GM12878 (cell line): ENCODE measurements around the gene UNC119. TPM values are rescaled to one million over a fixed set of nuclear protein-coding genes. Genes with fewer than 3 reads are reported as not detected.

Experiments used
- ATF3 ChIP-seq: IDR thresholded peaks from 2 replicates; pipeline ENCODE4 v1.6.1; 2011; ENCODE audit warnings: low read depth, mild to moderate bottlenecking, low read length, moderate library complexity, borderline replicate concordance; ENCODE audit errors: extremely low read depth
- BRCA1 ChIP-seq: IDR thresholded peaks from 2 replicates; pipeline ENCODE4 v1.6.1; 2011; ENCODE audit warnings: low read depth, low read length, improper control_type of control experiment
- CEBPB ChIP-seq, 2 experiments: fragments of 150-350 bp in 1 of 2; IDR thresholded peaks; 2 replicates each; pipeline ENCODE4 v1.6.1; 2012 to 2014; ENCODE audit warnings: low read depth in 2 of 2, low read length in 2 of 2, borderline replicate concordance in 1 of 2, inconsistent platforms in 1 of 2
- DPF2 ChIP-seq: fragments of 450-650 bp; IDR thresholded peaks from 2 replicates; pipeline ENCODE4 v1.6.1; 2017; ENCODE audit warnings: mild to moderate bottlenecking
- E2F4 ChIP-seq: IDR thresholded peaks from 2 replicates; pipeline ENCODE4 v1.6.1; 2012; ENCODE audit warnings: low read depth, low read length, improper control_type of control experiment
- EZH2 ChIP-seq: IDR thresholded peaks from 2 replicates; pipeline ENCODE4 v1.6.1; 2012; ENCODE audit warnings: low read depth, mild to moderate bottlenecking, control low read depth, inconsistent platforms, low read length, borderline replicate concordance; ENCODE audit not compliant: control insufficient read depth
- FOXK2 ChIP-seq: fragments of 450-650 bp; IDR thresholded peaks from 2 replicates; pipeline ENCODE4 v1.6.1; 2017; ENCODE audit warnings: mild to moderate bottlenecking, moderate library complexity
- HDAC6 ChIP-seq: fragments of 200-600 bp; sonication (generic); IDR thresholded peaks from one replicate; pipeline ENCODE4 v1.8.0; 2017; ENCODE audit warnings: antibody characterized with exemption; ENCODE audit not compliant: unreplicated experiment
- IRF5 ChIP-seq: fragments of 450-650 bp; IDR thresholded peaks from 2 replicates; pipeline ENCODE4 v1.6.1; 2017; ENCODE audit warnings: borderline replicate concordance
- MAX ChIP-seq: IDR thresholded peaks from 2 replicates; pipeline ENCODE4 v1.6.1; 2012; ENCODE audit warnings: low read depth, low read length, improper control_type of control experiment
- MEF2B ChIP-seq: fragments of 450-650 bp; IDR thresholded peaks from 2 replicates; pipeline ENCODE4 v1.6.1; 2018; ENCODE audit warnings: mild to moderate bottlenecking, moderate library complexity; ENCODE audit not compliant: partially characterized antibody, poor library complexity, severe bottlenecking
- PAX8 ChIP-seq: fragments of 450-650 bp; IDR thresholded peaks from 2 replicates; pipeline ENCODE4 v1.6.1; 2017; ENCODE audit warnings: mild to moderate bottlenecking, moderate library complexity
- RB1 ChIP-seq: fragments of 450-650 bp; formaldehyde crosslinking; IDR thresholded peaks from 2 replicates; pipeline ENCODE4 v1.6.1; 2017; ENCODE audit warnings: mild to moderate bottlenecking, borderline replicate concordance
- SKIL ChIP-seq: fragments of 450-650 bp; IDR thresholded peaks from 2 replicates; pipeline ENCODE4 v1.6.1; 2017; ENCODE audit warnings: mild to moderate bottlenecking, low read depth, inconsistent platforms; ENCODE audit not compliant: poor library complexity, severe bottlenecking
- SMAD1 ChIP-seq: fragments of 450-650 bp; IDR thresholded peaks from 2 replicates; pipeline ENCODE4 v1.6.1; 2018; ENCODE audit warnings: mild to moderate bottlenecking, low read depth; ENCODE audit not compliant: partially characterized antibody
- SMARCA5 ChIP-seq: fragments of 450-650 bp; IDR thresholded peaks from 2 replicates; pipeline ENCODE4 v1.6.1; 2017; ENCODE audit warnings: mild to moderate bottlenecking
- SUPT20H ChIP-seq: IDR thresholded peaks from 2 replicates; pipeline ENCODE4 v1.6.1; 2011; ENCODE audit warnings: low read depth, mild to moderate bottlenecking, low read length, moderate library complexity, borderline replicate concordance; ENCODE audit not compliant: control insufficient read depth
- USF2 ChIP-seq: IDR thresholded peaks from 2 replicates; pipeline ENCODE4 v1.6.1; 2011; ENCODE audit warnings: low read depth, low read length, improper control_type of control experiment, borderline replicate concordance
- ZNF592 ChIP-seq: fragments of 450-650 bp; IDR thresholded peaks from 2 replicates; pipeline ENCODE4 v1.6.1; 2017; ENCODE audit warnings: mild to moderate bottlenecking, moderate library complexity
- polyA plus RNA-seq, 11 experiments: library from polyadenylated mRNA; depleted of rRNA in 4 of 11; unstranded in 6 of 11; stranded (reverse) in 5 of 11; fragments of >200 nt; fragmentation: Nextera tagmentation in 4 of 11; fragmentation: Illumina TruSeq in 1 of 11; extraction: Ambion mirVana in 4 of 11; extraction: Trizol in 1 of 11; gene quantifications; 1 replicate in 1 of 11; 2 replicates in 10 of 11; pipeline versions ENCODE4 v1.2.1 to v1.2.3, GENCODE V29; 2011 to 2016; ENCODE audit warnings: inconsistent platforms in 2 of 11, missing spikeins in 2 of 11, low read depth in 1 of 11
- total RNA-seq, 4 experiments: library from RNA; depleted of rRNA in 3 of 4; stranded (reverse); fragments of >200 nt in 3 of 4; fragmentation: Illumina TruSeq in 1 of 4; extraction: Trizol in 1 of 4; gene quantifications; 2 replicates each; pipeline versions ENCODE4 v1.2.1 to v1.2.3, GENCODE V29; 2013 to 2021

UNC119 gene
- total and polyA plus RNA-seq, 10 of the 15 experiments (the other 5 are each of a cell fraction or from before 2014, with no cell fraction given): 2.7 to 436 (median 57.8) TPM

- TF ChIP-seq SKIL: no peak
- no peak for TF ChIP-seq EZH2
- TF ChIP-seq FOXK2: peak; percentile 66
- no peak for TF ChIP-seq HDAC6
- TF ChIP-seq SUPT20H: no peak
- TF ChIP-seq CEBPB (IDR thresholded peaks at IDR 0.05; ENCODE audit: borderline replicate concordance in 1 of 2, low read depth in 2 of 2, low read length in 2 of 2): no peak
- no peak for TF ChIP-seq USF2
- TF ChIP-seq ATF3: no peak
- TF ChIP-seq MAX: 0 out of 2 replicates have a peak, but pooled peaks have one; percentile 25
- TF ChIP-seq BRCA1: no peak
- TF ChIP-seq SMARCA5: no peak
- TF ChIP-seq RB1: no peak
- TF ChIP-seq MEF2B: peak; percentile 66
- TF ChIP-seq E2F4: no peak
- no peak for TF ChIP-seq SMAD1
- TF ChIP-seq PAX8: no peak
- TF ChIP-seq ZNF592: no peak
- no peak for TF ChIP-seq IRF5
- no peak for TF ChIP-seq DPF2
These were observed 51.6 kb downstream of the UNC119 start (continued) for GRCh38 chr17:28500712-28501379.
